ENCODE data around the gene TARS3.

The TARS3 gene

GRCh38 chr15:101604124-101604874, 120.0 kb downstream of the TARS3 start:
- no peak for DNase-seq (ENCODE audit: low read depth)

All from iris pigment epithelial cell (primary cell).